HT-29 (cell line): ENCODE data around the gene ACAP2. TPM values are rescaled to one million over a fixed set of nuclear protein-coding genes. Genes with fewer than 3 reads are reported as not detected.
"Not testable (repeated sequence)": the region's sequence is repeated elsewhere in the genome, so short reads cannot be mapped to it uniquely, and the experiment has no call there.

Experiments
- DNase-seq: peaks from one replicate; pipeline ENCODE4 v3.0.0-alpha.2; 2015; ENCODE audit warnings: low spot score
- total RNA-seq: library from RNA; depleted of rRNA; stranded (reverse); fragments of >200 nt; shearing (Covaris generic); gene quantifications from 2 replicates; pipeline ENCODE4 v1.2.3, GENCODE V29; 2014

The ACAP2 gene
- total RNA-seq, 1 experiment from 2014 or later, result 16.0 TPM

- no peak for DNase-seq
Observed at GRCh38 chr3:195394024-195394423, 48.8 kb downstream of the ACAP2 start.

DNA sequence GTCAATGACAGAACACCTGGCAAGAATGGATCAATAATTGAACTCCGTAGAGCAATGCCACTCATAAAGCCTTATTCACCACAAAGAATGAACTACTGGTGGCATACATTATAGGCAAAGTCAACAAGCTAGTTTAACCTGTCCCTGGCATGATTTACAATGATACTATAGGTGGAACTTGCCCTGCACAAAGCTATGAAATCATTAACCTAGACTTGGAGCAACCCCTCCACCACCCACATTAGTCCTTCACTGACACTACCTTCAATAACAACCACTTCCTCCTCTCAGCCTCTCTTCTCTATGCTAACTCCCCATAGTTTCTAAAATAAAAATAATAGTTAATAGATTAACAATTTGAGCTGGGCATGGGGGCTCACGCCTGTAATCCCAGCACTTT is 54.4 kb downstream of the ACAP2 start:
- peak; percentile 94 for DNase-seq

- DNase-seq, result no peak
Observed at GRCh38 chr3:195386739-195387138, 56.1 kb downstream of the ACAP2 start.

DNA sequence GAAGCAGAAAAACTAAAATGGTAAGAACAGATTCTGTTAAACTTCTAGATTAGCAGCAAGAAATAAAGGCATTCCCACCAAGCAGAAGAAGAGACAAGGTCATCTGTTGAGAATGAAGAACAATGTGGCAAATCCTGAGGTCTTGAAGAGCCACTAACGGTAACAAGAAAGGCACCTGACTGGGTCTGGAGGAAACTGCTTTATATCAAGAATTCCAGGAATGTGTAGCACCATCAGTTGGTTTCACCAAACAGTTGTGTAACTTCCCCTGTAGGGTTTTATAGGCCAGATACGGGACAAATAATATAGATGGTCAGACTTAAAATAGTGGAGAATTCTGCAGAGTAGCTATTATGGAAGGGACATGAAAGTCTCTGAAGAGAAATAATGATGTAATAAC is 57.3 kb downstream of the ACAP2 start:
- DNase-seq, result no peak

DNA sequence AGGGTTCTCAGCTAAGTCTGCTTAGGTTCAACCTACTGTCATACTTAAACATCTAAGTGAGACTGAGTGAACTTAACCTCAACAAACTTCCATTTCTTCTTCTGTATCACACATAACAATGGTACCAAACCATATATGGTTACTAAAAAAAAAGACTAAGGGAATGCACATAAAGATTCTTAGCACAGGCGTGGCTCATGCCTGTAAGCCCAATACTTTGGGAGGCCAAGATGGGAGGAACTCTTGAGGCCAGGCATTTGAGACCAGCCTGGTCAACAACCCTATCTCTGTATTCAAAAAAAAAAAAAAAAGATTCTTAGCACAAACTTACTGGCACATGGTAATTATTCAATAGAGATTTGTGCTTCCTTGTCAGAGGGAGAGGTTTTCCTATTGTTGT is 57.9 kb downstream of the ACAP2 start:
- no peak for DNase-seq

DNA sequence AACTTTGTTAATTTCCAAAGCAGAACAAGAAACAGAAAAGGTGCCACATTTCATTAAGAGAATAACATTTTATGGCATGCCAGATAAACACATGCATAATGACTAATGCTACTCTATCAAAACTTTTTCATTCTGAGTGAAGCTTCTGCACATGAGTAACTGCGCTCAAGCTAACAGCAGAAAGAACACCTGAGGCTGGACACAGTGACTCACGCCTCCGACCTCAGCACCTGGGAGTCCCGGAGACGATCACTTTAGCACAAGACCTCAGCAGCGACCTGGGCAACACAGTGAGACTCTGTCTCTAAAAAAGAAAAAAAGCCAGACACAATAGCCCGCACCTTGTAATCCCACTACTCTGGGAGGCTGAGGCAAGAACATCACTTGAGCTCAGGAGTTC is 70.6 kb downstream of the ACAP2 start:
- no peak for DNase-seq

GRCh38 chr3:195366200-195366925 is 76.5 kb downstream of the ACAP2 start:
- no peak for DNase-seq

DNA sequence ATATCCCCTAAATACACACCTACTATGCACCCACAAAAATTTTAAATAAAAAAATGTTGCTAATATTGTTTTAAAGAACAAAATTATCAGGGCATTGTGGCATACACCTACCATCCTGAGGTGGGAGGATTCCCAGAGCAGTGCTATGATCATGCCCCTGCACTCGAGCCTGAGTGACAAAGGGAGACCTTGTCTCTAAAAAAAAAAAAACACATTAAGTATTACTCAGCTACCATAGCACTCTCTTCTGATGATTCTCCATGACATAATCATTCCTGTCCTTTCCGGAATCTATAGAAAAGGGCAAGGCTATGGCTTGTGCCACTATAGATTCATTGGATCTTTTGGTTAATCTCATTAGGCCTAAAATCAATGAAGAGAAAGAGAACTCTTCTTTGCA is 77.4 kb downstream of the ACAP2 start:
- DNase-seq, result no peak

DNA sequence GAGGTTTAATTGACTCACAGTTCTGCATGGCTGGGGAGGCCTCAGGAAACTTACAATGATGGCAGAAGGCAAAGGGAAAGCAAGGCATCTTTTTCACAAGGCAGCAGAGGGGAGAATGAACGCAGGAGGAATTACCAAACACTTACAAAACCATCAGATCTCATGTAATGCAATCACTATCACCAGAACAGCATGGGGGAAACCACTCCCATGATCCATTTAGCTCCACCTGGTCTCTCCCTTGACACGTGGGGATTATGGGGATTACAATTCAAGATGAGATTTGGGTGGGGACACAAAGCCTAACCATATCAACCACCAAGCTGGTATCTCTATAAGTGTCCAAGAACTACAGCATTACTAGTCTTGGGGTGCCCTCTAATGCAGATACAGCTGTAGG is 85.0 kb downstream of the ACAP2 start:
- not testable (repeated sequence) for DNase-seq

DNA sequence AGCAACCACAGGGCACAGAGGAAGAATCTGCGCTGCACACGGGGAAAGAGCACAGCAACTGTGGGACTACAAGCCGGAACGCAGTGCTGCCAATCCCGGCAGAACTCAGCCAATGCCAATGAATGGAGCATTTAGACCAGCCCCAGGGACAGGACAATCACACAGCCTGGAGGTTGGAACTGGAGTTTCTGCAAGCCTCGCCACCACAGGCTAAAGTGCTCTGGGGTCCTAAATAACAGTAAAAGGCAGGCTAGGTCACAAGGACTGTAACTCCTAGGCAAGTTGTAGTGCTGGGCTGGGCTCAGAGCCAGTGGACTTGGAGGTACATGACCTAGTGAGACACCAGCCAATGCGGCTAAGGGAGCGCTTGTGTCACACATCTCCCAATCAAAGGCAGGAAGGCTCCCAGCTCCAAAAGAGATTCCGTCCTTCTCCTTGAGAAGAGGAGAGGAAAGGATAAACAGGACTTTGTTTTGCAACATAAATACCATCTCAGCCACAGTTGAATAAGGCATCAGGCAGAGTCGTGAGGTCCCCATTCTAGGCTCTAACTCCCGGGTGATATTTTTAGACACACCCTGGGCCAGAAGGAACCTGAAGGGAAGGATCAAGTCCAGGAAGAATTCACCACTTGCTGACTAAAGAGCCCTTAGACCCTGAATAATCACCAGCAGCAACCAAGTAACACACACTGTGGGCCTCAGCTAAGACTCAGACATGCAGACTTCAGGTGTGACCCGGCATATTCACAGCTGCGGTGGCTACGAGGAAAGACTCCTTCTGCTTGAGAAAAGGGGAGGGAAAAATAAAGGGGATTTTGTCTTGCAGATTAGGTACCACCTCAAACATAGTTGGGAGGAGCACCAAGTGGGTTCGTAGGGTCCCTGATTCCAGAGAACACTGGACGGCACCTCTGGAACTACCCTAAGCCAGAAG is 86.4 kb downstream of the ACAP2 start:
- DNase-seq, result no peak

GRCh38 chr3:195354009-195354408 is 88.8 kb downstream of the ACAP2 start:
- DNase-seq, result not testable (repeated sequence)

DNA sequence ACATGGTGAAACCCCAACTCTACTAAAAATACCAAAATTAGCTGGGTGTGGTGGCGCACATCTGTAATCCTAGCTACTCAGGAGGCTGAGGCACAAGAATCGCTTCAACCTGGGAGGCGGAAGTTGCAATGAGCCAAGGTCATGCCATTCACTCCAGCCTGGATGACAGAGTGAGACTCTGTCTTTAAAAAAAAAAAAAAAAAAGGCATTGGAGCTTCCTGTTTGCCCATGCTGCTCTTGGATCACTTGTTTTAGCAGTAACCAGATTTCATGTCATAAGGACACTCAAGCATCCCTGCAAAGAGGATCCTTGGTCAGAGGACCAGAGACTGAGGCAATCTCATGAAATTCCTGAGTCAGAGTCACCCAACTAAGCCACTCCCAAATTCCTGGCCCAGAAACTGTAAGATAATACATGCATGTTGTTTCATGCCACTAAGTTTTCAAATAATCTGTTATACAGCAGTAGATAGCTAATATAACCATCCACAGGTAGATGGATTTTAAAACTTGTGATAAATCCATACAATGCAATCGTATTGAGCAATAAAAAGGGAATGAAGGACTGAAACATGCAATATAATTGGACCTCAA is 89.8 kb downstream of the ACAP2 start:
- DNase-seq, result no peak

- DNase-seq, result no peak
Observed at GRCh38 chr3:195348426-195349115, 94.2 kb downstream of the ACAP2 start.

DNA sequence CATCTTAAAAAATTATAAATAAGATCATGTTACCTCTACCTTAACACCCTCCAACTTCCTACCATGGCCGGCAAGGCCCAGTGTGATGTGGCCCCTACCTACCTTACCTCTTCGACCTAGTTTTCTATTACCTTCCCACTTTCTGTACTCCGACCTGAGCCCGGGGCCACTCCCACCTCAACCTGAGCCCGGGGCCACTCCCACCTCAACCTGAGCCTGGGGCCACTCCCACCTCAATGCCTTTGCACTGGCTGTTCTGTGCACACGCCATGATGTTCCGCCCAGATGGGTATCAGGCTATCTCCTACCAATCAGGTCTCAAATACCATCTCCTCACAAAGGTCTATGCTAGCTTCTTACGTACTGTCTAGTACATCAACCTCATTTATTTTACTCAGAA is 105.1 kb downstream of the ACAP2 start:
- DNase-seq, result no peak

- no peak for DNase-seq
Observed at GRCh38 chr3:195334967-195335366, 107.9 kb downstream of the ACAP2 start.

- DNase-seq, result no peak
Observed at GRCh38 chr3:195319060-195319459, 123.8 kb downstream of the ACAP2 start.

DNA sequence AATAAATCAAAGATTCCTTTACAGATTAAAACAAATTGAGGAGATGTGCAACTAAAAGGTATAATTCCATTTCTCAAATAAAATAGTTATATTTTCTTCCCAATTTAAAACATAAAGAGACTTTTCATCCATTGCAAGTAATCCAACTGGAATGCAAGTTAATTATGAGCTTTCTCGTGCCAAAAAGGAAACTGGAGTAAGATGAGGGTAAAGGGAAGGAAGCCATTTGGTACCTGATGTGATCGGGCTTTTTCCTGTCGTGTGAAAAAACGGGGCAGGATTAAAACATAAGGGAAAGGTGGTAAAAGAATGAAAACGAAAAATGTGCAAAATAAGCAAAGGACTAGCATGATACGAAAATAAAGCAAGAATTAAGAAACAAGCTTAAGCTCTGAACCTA is 130.1 kb downstream of the ACAP2 start:
- DNase-seq, result no peak

- peak; percentile 66 for DNase-seq
Observed at GRCh38 chr3:195307711-195308110, 135.1 kb downstream of the ACAP2 start.

- no peak for DNase-seq
Observed at GRCh38 chr3:195306369-195306768, 136.5 kb downstream of the ACAP2 start.

GRCh38 chr3:195302431-195302830 is 140.4 kb downstream of the ACAP2 start:
- DNase-seq, result no peak

DNA sequence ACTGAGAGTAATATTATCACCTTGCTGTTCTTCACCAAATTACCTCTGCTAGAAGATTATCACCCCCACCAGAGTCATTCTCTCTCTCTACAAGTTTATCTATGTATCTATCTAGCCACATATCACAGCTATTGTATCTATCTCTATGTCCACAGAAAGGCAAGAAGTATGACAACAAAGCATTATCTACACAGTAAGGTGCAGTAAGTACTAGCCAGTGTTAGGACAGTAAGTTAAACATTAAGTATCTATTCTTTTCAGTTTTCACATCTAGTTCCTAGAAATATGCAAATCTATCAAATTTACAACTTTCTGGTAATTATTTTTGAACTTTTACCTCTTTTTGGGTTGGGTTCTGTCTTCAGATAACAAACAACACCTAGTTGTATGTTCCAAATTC is 145.4 kb downstream of the ACAP2 start:
- DNase-seq, result no peak

DNA sequence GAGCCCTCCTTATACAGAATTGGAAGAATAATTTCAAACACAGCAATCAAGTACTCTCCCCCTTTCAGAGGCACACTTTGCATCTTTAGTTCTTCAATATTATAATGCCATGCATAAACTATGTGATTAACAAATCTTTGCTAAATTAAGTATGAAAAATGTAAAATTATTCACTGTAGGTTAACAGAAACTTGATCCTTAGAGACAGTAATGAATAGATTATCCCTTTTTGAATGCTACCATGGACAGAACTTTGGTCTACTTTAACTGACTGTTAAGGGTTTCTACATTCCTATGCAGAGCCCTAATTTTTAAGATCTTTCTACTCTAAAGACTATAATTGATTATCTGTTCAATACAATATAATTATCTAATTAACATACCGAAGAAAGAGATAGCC is 146.2 kb downstream of the ACAP2 start:
- DNase-seq, result no peak
